Neural progenitor cell (in vitro differentiated cells): ENCODE measurements around the gene AP2A1.

Experiments used
- EZH2 ChIP-seq: fragments of 200-600 bp; sonication (generic); IDR thresholded peaks from 2 replicates; pipeline ENCODE4 v1.6.1; 2017; ENCODE audit warnings: antibody characterized with exemption, mild to moderate bottlenecking, moderate library complexity
- TF ChIP-seq, protein P1 (sequence below): fragments of 200-600 bp; sonication (generic); IDR thresholded peaks from 2 replicates; pipeline ENCODE4 v1.5.1; 2017; ENCODE audit warnings: antibody characterized with exemption, mild to moderate bottlenecking

DNA sequence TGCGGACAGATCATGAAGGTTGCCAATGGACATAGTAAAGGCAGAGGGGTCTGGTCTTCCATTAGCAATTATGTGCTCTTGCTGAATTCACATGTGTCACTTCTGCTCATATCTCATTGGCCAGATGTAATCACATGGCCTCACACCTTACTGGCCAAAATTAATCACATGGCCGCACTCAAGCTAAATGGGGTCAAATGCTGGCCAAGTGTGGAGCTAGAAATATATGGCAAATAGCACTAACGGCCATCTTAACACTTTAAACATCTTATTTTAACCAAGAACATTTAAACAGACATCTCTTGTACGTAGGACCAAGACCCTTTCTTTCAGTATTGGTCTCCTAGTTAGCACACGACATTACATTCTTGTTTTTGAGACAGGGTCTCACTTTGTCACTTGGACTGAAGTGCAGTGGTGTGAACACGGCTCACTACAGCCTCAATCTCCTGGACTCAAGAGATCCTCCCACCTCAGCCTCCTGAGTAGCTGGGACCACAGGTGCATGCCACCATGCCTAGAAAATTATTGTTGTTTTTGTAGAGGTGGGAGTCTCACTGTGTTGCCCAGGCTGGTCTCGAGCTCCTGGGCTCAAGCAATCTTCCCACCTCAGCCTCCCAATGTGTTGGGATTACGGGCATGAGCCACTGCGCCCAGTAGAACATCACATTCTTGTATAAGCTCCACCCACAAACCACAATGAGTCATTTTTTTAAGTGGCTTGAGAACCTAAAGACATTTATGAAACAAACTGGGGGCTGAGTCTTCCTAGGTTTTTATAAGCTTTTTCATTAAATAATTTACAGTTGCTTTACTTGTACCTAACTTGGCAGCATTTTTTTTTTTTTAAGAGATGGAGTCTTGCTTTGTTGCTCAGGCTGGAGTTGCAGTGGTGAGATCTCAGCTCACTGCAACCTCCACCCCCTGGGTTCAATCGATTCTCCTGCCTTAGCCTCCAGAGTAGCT is 81.2 kb downstream of the AP2A1 start:
- TF ChIP-seq, protein P1, sequence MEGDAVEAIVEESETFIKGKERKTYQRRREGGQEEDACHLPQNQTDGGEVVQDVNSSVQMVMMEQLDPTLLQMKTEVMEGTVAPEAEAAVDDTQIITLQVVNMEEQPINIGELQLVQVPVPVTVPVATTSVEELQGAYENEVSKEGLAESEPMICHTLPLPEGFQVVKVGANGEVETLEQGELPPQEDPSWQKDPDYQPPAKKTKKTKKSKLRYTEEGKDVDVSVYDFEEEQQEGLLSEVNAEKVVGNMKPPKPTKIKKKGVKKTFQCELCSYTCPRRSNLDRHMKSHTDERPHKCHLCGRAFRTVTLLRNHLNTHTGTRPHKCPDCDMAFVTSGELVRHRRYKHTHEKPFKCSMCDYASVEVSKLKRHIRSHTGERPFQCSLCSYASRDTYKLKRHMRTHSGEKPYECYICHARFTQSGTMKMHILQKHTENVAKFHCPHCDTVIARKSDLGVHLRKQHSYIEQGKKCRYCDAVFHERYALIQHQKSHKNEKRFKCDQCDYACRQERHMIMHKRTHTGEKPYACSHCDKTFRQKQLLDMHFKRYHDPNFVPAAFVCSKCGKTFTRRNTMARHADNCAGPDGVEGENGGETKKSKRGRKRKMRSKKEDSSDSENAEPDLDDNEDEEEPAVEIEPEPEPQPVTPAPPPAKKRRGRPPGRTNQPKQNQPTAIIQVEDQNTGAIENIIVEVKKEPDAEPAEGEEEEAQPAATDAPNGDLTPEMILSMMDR = no peak
- TF ChIP-seq EZH2 = no peak
